Measurements from ENCODE around the gene PRM3. TPM values are rescaled to one million over a fixed set of nuclear protein-coding genes. Genes with fewer than 3 reads are reported as not detected.
"Not testable (repeated sequence)": the region's sequence is repeated elsewhere in the genome, so short reads cannot be mapped to it uniquely, and the experiment has no call there.

Gene PRM3
- total RNA-seq, 1 donor from 2014 or later: not detected

DNA sequence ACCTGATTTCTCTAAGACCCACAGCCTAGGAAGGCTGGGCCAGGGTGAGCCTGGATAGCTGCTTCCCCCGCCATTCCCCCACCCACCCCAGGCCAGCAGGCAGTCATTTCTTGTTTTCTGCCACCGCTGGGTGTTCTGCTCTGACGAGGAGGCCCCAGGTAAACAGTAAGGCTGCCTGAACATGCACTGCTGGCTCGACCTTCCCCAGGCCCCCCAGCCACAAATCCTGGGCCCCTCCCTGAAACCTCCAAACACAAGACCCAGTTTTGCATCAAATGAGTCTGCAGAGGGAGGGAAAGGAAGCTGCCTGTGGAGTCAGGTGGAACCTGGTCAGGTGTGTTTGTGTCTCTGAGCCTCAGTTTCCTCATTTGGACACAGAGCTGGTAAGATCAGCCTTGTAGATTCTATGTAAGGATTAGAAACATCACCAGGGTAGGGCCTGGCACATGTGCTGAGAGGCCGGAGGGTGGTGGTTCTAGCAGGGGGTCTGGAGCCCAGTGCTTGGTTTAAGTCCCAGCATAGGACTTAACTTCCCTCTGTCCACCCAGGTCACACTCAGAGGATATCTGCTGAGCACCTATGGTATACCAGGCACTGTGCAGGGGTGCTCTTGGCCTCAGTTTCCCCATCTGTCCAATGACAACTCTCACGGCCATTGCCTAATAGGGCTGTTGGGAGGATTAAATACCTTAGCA is 26.6 kb upstream of the PRM3 start:
- H3K4me3 Mint-ChIP-seq (ENCODE audit: unreplicated experiment): no peak overlapping the region
- H3K27me3 Mint-ChIP-seq (ENCODE audit: unreplicated experiment): peaks cover 2% of the 10 kb centered on the region

GRCh38 chr16:11298950-11299547 is 25.6 kb upstream of the PRM3 start:
- not testable (repeated sequence) for H3K27me3 Mint-ChIP-seq (ENCODE audit: unreplicated experiment); DNase-seq (ENCODE audit: low spot score); H3K27ac Mint-ChIP-seq (ENCODE audit: unreplicated experiment); H3K36me3 Mint-ChIP-seq (ENCODE audit: low read depth, unreplicated experiment); H3K4me3 Mint-ChIP-seq (ENCODE audit: unreplicated experiment); H3K4me1 Mint-ChIP-seq (ENCODE audit: unreplicated experiment); H3K9me3 Mint-ChIP-seq (ENCODE audit: unreplicated experiment)

More for the DNA sequence above, 26.6 kb upstream of the PRM3 start:
- TF ChIP-seq CTCF (IDR thresholded peaks at IDR 0.05; ENCODE audit: unreplicated experiment): no peak
- no peaks in the 10 kb centered on the region for H3K9me3 Mint-ChIP-seq (ENCODE audit: unreplicated experiment)
- no peak overlapping the region for H3K27ac Mint-ChIP-seq (ENCODE audit: unreplicated experiment)
- H3K4me1 Mint-ChIP-seq (ENCODE audit: unreplicated experiment): peaks cover 3% of the 10 kb centered on the region
- no peaks in the 10 kb centered on the region for H3K36me3 Mint-ChIP-seq (ENCODE audit: low read depth, unreplicated experiment)
- no peak for DNase-seq (ENCODE audit: low spot score)

GRCh38 chr16:11298143-11298900 is 24.9 kb upstream of the PRM3 start:
- Mint-ChIP-seq H3K9me3 (ENCODE audit: unreplicated experiment) (no peaks in the 10 kb centered on the region), H3K4me3 (ENCODE audit: unreplicated experiment) (no peak overlapping the region), H3K27me3 (ENCODE audit: unreplicated experiment) (peaks cover 4% of the 10 kb centered on the region), H3K4me1 (ENCODE audit: unreplicated experiment) (peaks cover 3% of the 10 kb centered on the region), H3K36me3 (ENCODE audit: low read depth, unreplicated experiment) (no peaks in the 10 kb centered on the region), H3K27ac (ENCODE audit: unreplicated experiment) (no peak overlapping the region)
- DNase-seq (ENCODE audit: low spot score): no peak
- TF ChIP-seq CTCF (IDR thresholded peaks at IDR 0.05; ENCODE audit: unreplicated experiment): no peak

DNA sequence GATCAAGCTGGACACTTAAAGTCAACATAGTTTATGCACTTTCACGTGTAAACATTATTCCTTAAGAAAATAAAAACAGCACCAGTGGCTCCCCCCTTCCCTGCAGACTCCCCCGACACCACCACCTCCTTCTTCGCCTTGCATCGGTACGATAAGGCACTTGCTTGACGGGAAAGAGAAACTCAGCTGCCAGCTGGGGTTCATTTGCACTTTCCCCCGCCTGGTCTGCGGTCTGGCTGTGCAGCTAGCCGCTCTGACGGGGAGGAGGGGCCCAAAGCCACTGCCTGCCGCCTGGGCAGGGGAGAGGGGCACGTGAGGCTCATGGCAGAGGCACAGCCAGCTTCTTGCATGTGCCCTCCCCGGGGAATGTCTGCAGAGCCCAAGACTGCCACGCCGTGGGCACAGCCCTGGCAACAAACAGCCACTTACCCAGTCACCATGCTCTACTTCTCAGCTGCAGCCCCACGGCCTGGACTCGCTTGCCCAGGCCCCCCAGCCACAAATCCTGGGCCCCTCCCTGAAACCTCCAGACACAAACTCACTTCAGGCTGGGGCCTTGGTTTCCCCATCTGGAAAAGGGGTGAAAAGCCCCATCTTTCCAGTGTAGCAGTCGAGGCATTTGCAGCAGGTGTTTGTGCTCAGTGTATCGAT is 24.2 kb upstream of the PRM3 start:
- Mint-ChIP-seq H3K27me3 (ENCODE audit: unreplicated experiment) (peaks cover 4% of the 10 kb centered on the region), H3K36me3 (ENCODE audit: low read depth, unreplicated experiment) (no peaks in the 10 kb centered on the region), H3K4me1 (ENCODE audit: unreplicated experiment) (peaks cover 3% of the 10 kb centered on the region), H3K4me3 (ENCODE audit: unreplicated experiment) (no peak overlapping the region), H3K9me3 (ENCODE audit: unreplicated experiment) (no peaks in the 10 kb centered on the region), H3K27ac (ENCODE audit: unreplicated experiment) (no peak overlapping the region)
- TF ChIP-seq CTCF (IDR thresholded peaks at IDR 0.05; ENCODE audit: unreplicated experiment): no peak
- DNase-seq (ENCODE audit: low spot score): peak; percentile 27

DNA sequence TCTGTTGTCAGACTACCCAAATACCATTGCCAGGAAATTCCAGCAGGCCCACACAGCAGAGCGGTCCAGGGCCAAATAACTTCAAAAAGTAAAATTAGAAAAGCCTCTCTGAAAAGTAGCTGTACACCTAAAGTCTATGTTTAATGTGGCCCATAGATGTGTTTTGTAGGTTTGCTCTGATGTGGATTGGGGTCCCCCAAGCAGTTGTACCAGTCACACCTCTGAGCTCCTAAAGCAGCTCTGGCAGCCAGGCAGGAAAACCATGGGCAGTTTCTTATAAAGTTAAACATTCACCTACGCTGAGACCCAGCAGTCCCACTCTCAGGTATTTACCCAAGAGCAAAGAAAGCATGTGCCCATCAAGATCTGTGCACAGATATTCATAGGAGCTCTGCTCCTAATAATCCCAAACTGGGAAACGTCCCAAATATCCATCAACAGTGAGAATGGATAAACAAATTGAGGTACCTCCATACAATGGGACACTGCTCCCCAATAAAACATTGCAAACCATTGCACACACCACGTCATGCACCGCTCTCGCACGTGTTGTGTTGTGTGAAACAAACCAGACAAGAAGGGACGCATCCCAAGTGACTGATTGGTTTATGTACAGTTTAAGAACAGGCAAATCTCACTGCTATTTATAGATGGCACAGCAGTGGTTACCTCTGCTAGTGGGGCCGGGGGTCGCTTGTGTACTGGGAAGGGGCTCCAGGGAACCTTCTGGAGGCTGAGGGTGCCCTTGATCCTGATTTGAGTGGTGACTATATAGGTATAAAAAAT is 23.5 kb upstream of the PRM3 start:
- DNase-seq (ENCODE audit: low spot score): no peak
- H3K27ac Mint-ChIP-seq (ENCODE audit: unreplicated experiment): no peak overlapping the region
- H3K4me1 Mint-ChIP-seq (ENCODE audit: unreplicated experiment): peaks cover 3% of the 10 kb centered on the region
- H3K4me3 Mint-ChIP-seq (ENCODE audit: unreplicated experiment): no peak overlapping the region
- TF ChIP-seq CTCF (IDR thresholded peaks at IDR 0.05; ENCODE audit: unreplicated experiment): no peak
- no peaks in the 10 kb centered on the region for H3K36me3 Mint-ChIP-seq (ENCODE audit: low read depth, unreplicated experiment)
- H3K9me3 Mint-ChIP-seq (ENCODE audit: unreplicated experiment): no peaks in the 10 kb centered on the region
- H3K27me3 Mint-ChIP-seq (ENCODE audit: unreplicated experiment): peaks cover 4% of the 10 kb centered on the region
